Measurements from ENCODE around the gene ELL.

DNA sequence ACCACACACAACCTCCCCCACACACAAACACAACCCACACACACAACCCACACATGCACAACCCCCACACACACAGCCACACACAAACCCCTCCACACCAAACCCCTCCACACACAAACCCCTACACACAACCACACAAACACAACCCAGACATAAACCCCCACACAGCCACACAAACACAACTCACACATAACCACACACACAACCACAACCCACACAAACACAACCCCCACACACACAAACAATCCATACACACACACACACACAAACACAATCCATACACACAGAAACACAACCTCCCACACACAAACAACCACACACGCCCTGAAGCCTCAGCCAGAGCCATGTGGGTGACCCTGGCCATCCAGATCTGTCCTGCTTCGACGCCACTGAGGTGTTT lies 53.9 kb downstream of the ELL start:
- no peak for TF ChIP-seq POLR2AphosphoS5 (IDR thresholded peaks at IDR 0.05; ENCODE audit: low read depth)
- TF ChIP-seq, protein P1, sequence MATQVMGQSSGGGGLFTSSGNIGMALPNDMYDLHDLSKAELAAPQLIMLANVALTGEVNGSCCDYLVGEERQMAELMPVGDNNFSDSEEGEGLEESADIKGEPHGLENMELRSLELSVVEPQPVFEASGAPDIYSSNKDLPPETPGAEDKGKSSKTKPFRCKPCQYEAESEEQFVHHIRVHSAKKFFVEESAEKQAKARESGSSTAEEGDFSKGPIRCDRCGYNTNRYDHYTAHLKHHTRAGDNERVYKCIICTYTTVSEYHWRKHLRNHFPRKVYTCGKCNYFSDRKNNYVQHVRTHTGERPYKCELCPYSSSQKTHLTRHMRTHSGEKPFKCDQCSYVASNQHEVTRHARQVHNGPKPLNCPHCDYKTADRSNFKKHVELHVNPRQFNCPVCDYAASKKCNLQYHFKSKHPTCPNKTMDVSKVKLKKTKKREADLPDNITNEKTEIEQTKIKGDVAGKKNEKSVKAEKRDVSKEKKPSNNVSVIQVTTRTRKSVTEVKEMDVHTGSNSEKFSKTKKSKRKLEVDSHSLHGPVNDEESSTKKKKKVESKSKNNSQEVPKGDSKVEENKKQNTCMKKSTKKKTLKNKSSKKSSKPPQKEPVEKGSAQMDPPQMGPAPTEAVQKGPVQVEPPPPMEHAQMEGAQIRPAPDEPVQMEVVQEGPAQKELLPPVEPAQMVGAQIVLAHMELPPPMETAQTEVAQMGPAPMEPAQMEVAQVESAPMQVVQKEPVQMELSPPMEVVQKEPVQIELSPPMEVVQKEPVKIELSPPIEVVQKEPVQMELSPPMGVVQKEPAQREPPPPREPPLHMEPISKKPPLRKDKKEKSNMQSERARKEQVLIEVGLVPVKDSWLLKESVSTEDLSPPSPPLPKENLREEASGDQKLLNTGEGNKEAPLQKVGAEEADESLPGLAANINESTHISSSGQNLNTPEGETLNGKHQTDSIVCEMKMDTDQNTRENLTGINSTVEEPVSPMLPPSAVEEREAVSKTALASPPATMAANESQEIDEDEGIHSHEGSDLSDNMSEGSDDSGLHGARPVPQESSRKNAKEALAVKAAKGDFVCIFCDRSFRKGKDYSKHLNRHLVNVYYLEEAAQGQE (IDR thresholded peaks at IDR 0.05; ENCODE audit: insufficient replicate concordance, low read depth), result no peak

Data from HL-60 (cell line).